ENCODE measurements around the gene GCFC2. TPM values are rescaled to one million over a fixed set of nuclear protein-coding genes. Genes with fewer than 3 reads are reported as not detected.
"Not testable (repeated sequence)": the region's sequence is repeated elsewhere in the genome, so short reads cannot be mapped to it uniquely, and the experiment has no call there.

The GCFC2 gene
- 37.5 and 39.9 TPM in 2 replicates for total RNA-seq

- intact Hi-C loops (cut with micrococcal nuclease), result loop anchor here (1.0 to 10.0 kb wide), 4 partner anchors 16 to 1056 kb away; partner anchors contain the start of genes MRPL19, POLE4 and SEMA4F
- Mint-ChIP-seq H3K27me3 (ENCODE audit: insufficient read depth) (peaks cover 4% of the 10 kb centered on the region), H3K36me3 (ENCODE audit: low read depth) (peaks cover 8% of the 10 kb centered on the region), H3K4me1 (ENCODE audit: low read depth) (peaks cover 41% of the 10 kb centered on the region), H3K4me3 (peak within 1 kb of the TSS; percentile 92), H3K9me3 (no peaks in the 10 kb centered on the region), H3K27ac (peak within 1 kb of the TSS; percentile 96)
- peak; percentile 83 for DNase-seq (ENCODE audit: low spot score)
These were observed at the start of gene GCFC2 for GRCh38 chr2:75710577-75711253. Gene GCFC2 (minus strand): TSS chr2:75710915. CDS start chr2:75710855, 60 bp downstream.

- Mint-ChIP-seq H3K4me3 (no peak overlapping the region), H3K9me3 (no peaks in the 10 kb centered on the region), H3K36me3 (ENCODE audit: low read depth) (no peaks in the 10 kb centered on the region), H3K27ac (no peak overlapping the region), H3K4me1 (ENCODE audit: low read depth) (no peaks in the 10 kb centered on the region), H3K27me3 (ENCODE audit: insufficient read depth) (no peaks in the 10 kb centered on the region)
- intact Hi-C loops (cut with micrococcal nuclease), result no loop called here
- DNase-seq (ENCODE audit: low spot score), result no peak
These were observed 42.1 kb upstream of the GCFC2 start for GRCh38 chr2:75752828-75753227.

GRCh38 chr2:75751824-75752468 lies 41.2 kb upstream of the GCFC2 start:
- intact Hi-C loops (cut with micrococcal nuclease), result no loop called here
- H3K27ac Mint-ChIP-seq, result no peak overlapping the region
- no peaks in the 10 kb centered on the region for H3K4me1 Mint-ChIP-seq (ENCODE audit: low read depth)
- H3K36me3 Mint-ChIP-seq (ENCODE audit: low read depth), result no peaks in the 10 kb centered on the region
- H3K4me3 Mint-ChIP-seq, result no peak overlapping the region
- no peaks in the 10 kb centered on the region for H3K9me3 Mint-ChIP-seq
- H3K27me3 Mint-ChIP-seq (ENCODE audit: insufficient read depth), result peaks cover 4% of the 10 kb centered on the region
- no peak for DNase-seq (ENCODE audit: low spot score)

- Mint-ChIP-seq H3K27ac (no peak overlapping the region), H3K36me3 (ENCODE audit: low read depth) (no peaks in the 10 kb centered on the region)
These were observed 40.6 kb upstream of the GCFC2 start for GRCh38 chr2:75751360-75751759.

GRCh38 chr2:75737961-75738360 lies 27.2 kb upstream of the GCFC2 start:
- no peak overlapping the region for H3K27ac Mint-ChIP-seq
- H3K4me1 Mint-ChIP-seq (ENCODE audit: low read depth), result no peaks in the 10 kb centered on the region
- DNase-seq (ENCODE audit: low spot score), result no peak
- H3K9me3 Mint-ChIP-seq, result peaks cover 3% of the 10 kb centered on the region
- no peak overlapping the region for H3K4me3 Mint-ChIP-seq
- intact Hi-C loops (cut with micrococcal nuclease), result no loop called here
- H3K27me3 Mint-ChIP-seq (ENCODE audit: insufficient read depth), result no peaks in the 10 kb centered on the region
- H3K36me3 Mint-ChIP-seq (ENCODE audit: low read depth), result no peaks in the 10 kb centered on the region

More at GRCh38 chr2:75751360-75751759, 40.6 kb upstream of the GCFC2 start:
- no peaks in the 10 kb centered on the region for H3K9me3 Mint-ChIP-seq
- no peak overlapping the region for H3K4me3 Mint-ChIP-seq
- no peak for DNase-seq (ENCODE audit: low spot score)
- intact Hi-C loops (cut with micrococcal nuclease), result no loop called here
- H3K4me1 Mint-ChIP-seq (ENCODE audit: low read depth), result no peaks in the 10 kb centered on the region
- H3K27me3 Mint-ChIP-seq (ENCODE audit: insufficient read depth), result peaks cover 4% of the 10 kb centered on the region

- Mint-ChIP-seq H3K27ac (no peak overlapping the region), H3K4me3 (no peak overlapping the region), H3K36me3 (ENCODE audit: low read depth) (no peaks in the 10 kb centered on the region), H3K9me3 (peaks cover 3% of the 10 kb centered on the region), H3K27me3 (ENCODE audit: insufficient read depth) (no peaks in the 10 kb centered on the region), H3K4me1 (ENCODE audit: low read depth) (no peaks in the 10 kb centered on the region)
- DNase-seq (ENCODE audit: low spot score), result no peak
- intact Hi-C loops (cut with micrococcal nuclease), result no loop called here
These were observed 25.6 kb upstream of the GCFC2 start for GRCh38 chr2:75736276-75736675.

GRCh38 chr2:75729861-75730260 lies 19.1 kb upstream of the GCFC2 start:
- intact Hi-C loops (cut with micrococcal nuclease), result no loop called here

GRCh38 chr2:75728614-75729419 lies 18.1 kb upstream of the GCFC2 start:
- no peak for DNase-seq (ENCODE audit: low spot score)
- Mint-ChIP-seq H3K27ac (no peak overlapping the region), H3K4me3 (no peak overlapping the region), H3K27me3 (ENCODE audit: insufficient read depth) (peaks cover 3% of the 10 kb centered on the region), H3K4me1 (ENCODE audit: low read depth) (no peaks in the 10 kb centered on the region), H3K36me3 (ENCODE audit: low read depth) (no peaks in the 10 kb centered on the region), H3K9me3 (no peaks in the 10 kb centered on the region)
- intact Hi-C loops (cut with micrococcal nuclease), result no loop called here

More at GRCh38 chr2:75729861-75730260, 19.1 kb upstream of the GCFC2 start:
- Mint-ChIP-seq H3K36me3 (ENCODE audit: low read depth) (no peaks in the 10 kb centered on the region), H3K9me3 (no peaks in the 10 kb centered on the region), H3K27me3 (ENCODE audit: insufficient read depth) (peaks cover 3% of the 10 kb centered on the region), H3K4me3 (no peak overlapping the region), H3K4me1 (ENCODE audit: low read depth) (no peaks in the 10 kb centered on the region), H3K27ac (no peak overlapping the region)
- no peak for DNase-seq (ENCODE audit: low spot score)

GRCh38 chr2:75722687-75723086 lies 12.0 kb upstream of the GCFC2 start:
- Mint-ChIP-seq H3K36me3 (ENCODE audit: low read depth) (no peaks in the 10 kb centered on the region), H3K27me3 (ENCODE audit: insufficient read depth) (peaks cover 19% of the 10 kb centered on the region), H3K27ac (no peak overlapping the region), H3K4me3 (no peak overlapping the region), H3K4me1 (ENCODE audit: low read depth) (peaks cover 2% of the 10 kb centered on the region), H3K9me3 (no peaks in the 10 kb centered on the region)
- intact Hi-C loops (cut with micrococcal nuclease), result no loop called here
- DNase-seq (ENCODE audit: low spot score), result no peak

- intact Hi-C loops (cut with micrococcal nuclease), result no loop called here
- peaks cover 19% of the 10 kb centered on the region for H3K27me3 Mint-ChIP-seq (ENCODE audit: insufficient read depth)
- DNase-seq (ENCODE audit: low spot score), result no peak
- no peaks in the 10 kb centered on the region for H3K9me3 Mint-ChIP-seq
- H3K4me1 Mint-ChIP-seq (ENCODE audit: low read depth), result peaks cover 5% of the 10 kb centered on the region
- no peak overlapping the region for H3K27ac Mint-ChIP-seq
- H3K36me3 Mint-ChIP-seq (ENCODE audit: low read depth), result no peaks in the 10 kb centered on the region
- no peak overlapping the region for H3K4me3 Mint-ChIP-seq
These were observed 9.8 kb upstream of the GCFC2 start for GRCh38 chr2:75720525-75720924.

- H3K36me3 Mint-ChIP-seq (ENCODE audit: low read depth), result no peaks in the 10 kb centered on the region
- peaks cover 23% of the 10 kb centered on the region for H3K27me3 Mint-ChIP-seq (ENCODE audit: insufficient read depth)
- H3K4me3 Mint-ChIP-seq, result no peak overlapping the region
- peaks cover 5% of the 10 kb centered on the region for H3K4me1 Mint-ChIP-seq (ENCODE audit: low read depth)
- H3K27ac Mint-ChIP-seq, result no peak overlapping the region
- no peak for DNase-seq (ENCODE audit: low spot score)
- H3K9me3 Mint-ChIP-seq, result no peaks in the 10 kb centered on the region
- intact Hi-C loops (cut with micrococcal nuclease), result loop anchor here (10.0 kb wide), 1 partner anchor 1065 kb away; the partner anchor contains the start of gene SEMA4F
These were observed 8.9 kb upstream of the GCFC2 start for GRCh38 chr2:75719616-75720015.

GRCh38 chr2:75716406-75716805 lies 5.7 kb upstream of the GCFC2 start:
- Mint-ChIP-seq H3K4me1 (ENCODE audit: low read depth) (peaks cover 6% of the 10 kb centered on the region), H3K9me3 (no peaks in the 10 kb centered on the region), H3K27me3 (ENCODE audit: insufficient read depth) (peaks cover 11% of the 10 kb centered on the region), H3K27ac (no peak overlapping the region), H3K4me3 (no peak overlapping the region), H3K36me3 (ENCODE audit: low read depth) (no peaks in the 10 kb centered on the region)
- intact Hi-C loops (cut with micrococcal nuclease), result loop anchor here (10.0 kb wide), 1 partner anchor 1062 kb away; the partner anchor contains the start of gene SEMA4F
- no peak for DNase-seq (ENCODE audit: low spot score)

- H3K4me3 Mint-ChIP-seq, result peak overlapping the region; percentile 92
- H3K36me3 Mint-ChIP-seq (ENCODE audit: low read depth); DNase-seq (ENCODE audit: low spot score); H3K9me3 Mint-ChIP-seq; H3K27me3 Mint-ChIP-seq (ENCODE audit: insufficient read depth): not testable (repeated sequence)
- intact Hi-C loops (cut with micrococcal nuclease), result loop anchor here (2.0 to 10.0 kb wide), 2 partner anchors 17 to 1057 kb away; partner anchors contain the start of gene SEMA4F
- H3K4me1 Mint-ChIP-seq (ENCODE audit: low read depth), result peaks cover 32% of the 10 kb centered on the region
- H3K27ac Mint-ChIP-seq, result peak overlapping the region; percentile 96
These were observed 875 bp upstream of the GCFC2 start for GRCh38 chr2:75711590-75711989.
